Measurements from ENCODE around the gene MYO5C. TPM values are rescaled to one million over a fixed set of nuclear protein-coding genes. Genes with fewer than 3 reads are reported as not detected.

The MYO5C gene
- total and polyA plus RNA-seq, 2 of the 13 experiments (the other 11 are each of a cell fraction or from before 2014, with no cell fraction given): 15.7 to 23.7 TPM

- WGBS (ENCODE audit: low lambda C conversion rate): 100% methylated on average over 1 of the region's 1 CpG
- no TSS peak for BruUV-seq (replicated peaks)
- no peaks in the 10 kb centered on the region for H3K27me3 ChIP-seq (ENCODE audit: control insufficient read depth in 1 of 2, insufficient read depth in 2 of 2, low read length in 2 of 2)
- no peak overlapping the region for H2AFZ ChIP-seq (ENCODE audit: low read length)
- ChIA-PET POLR2A (no interaction called here), CTCF (ENCODE audit: low intra/inter-chr PET ratio, low total read pairs) (no interaction called here)
- no peak overlapping the region for H3K4me3 ChIP-seq (replicated peaks in 1 of 3; ENCODE audit: insufficient read depth in 1 of 3, low read depth in 2 of 3, low read length in 3 of 3)
- H3K9me3 ChIP-seq (ENCODE audit: low read length): no peaks in the 10 kb centered on the region
- H3K4me1 ChIP-seq (ENCODE audit: insufficient read depth, low read length): peaks cover 17% of the 10 kb centered on the region
- H3K9ac ChIP-seq (ENCODE audit: insufficient read depth, low read depth, low read length): no peak overlapping the region
- DNase-seq (ENCODE audit: low spot score) (no peak), FAIRE-seq (no peak), ATAC-seq (no peak)
- TF ChIP-seq ZNF318 (CRISPR knock-in tag; IDR thresholded peaks at IDR 0.05) (no peak), ZBED4 (CRISPR knock-in tag; IDR thresholded peaks at IDR 0.05; ENCODE audit: borderline replicate concordance) (no peak), PHF5A (CRISPR knock-in tag; IDR thresholded peaks at IDR 0.05; ENCODE audit: low read depth, unreplicated experiment) (no peak), ZNF660 (CRISPR knock-in tag; IDR thresholded peaks at IDR 0.05; ENCODE audit: borderline replicate concordance, low read depth) (no peak), ZFP82 (CRISPR knock-in tag; IDR thresholded peaks at IDR 0.05; ENCODE audit: borderline replicate concordance) (no peak), XBP1 (CRISPR knock-in tag; IDR thresholded peaks at IDR 0.05) (no peak)
- intact Hi-C loops (cut with micrococcal nuclease; ENCODE audit: unreplicated experiment): loop anchor here (2.0 kb wide), 1 partner anchor 73 kb away; no protein-coding TSS in a partner anchor
- H4K20me1 ChIP-seq (ENCODE audit: insufficient read depth, low read length): no peaks in the 10 kb centered on the region
- H3K27ac ChIP-seq (ENCODE audit: extremely low read length, insufficient read depth, low read length): no peak overlapping the region
- in situ Hi-C loops (cut with HindIII; ENCODE audit: extremely low pct_ligation_motif_present, low pct_unique_long_range_greater_than_20kb): loop anchor here (5.0 kb wide), 1 partner anchor 68 kb away; no protein-coding TSS in a partner anchor
- no peaks in the 10 kb centered on the region; a peak in 3 of 5 replicates for H3K36me3 ChIP-seq (replicated peaks in 1 of 2; ENCODE audit: control insufficient read depth in 1 of 2, insufficient read depth in 2 of 2, low read length in 2 of 2)
- no peaks in the 10 kb centered on the region for H3K79me2 ChIP-seq (ENCODE audit: insufficient read depth, low read length)
- no peak overlapping the region for H3K4me2 ChIP-seq (ENCODE audit: low read depth, low read length)
Measured at GRCh38 chr15:52329987-52330386, 34.4 kb upstream of the MYO5C start.
